Fibroblast of skin of abdomen (primary cell): ENCODE measurements around the gene RNF32.
"Not testable (repeated sequence)": the region's sequence is repeated elsewhere in the genome, so short reads cannot be mapped to it uniquely, and the experiment has no call there.

Source experiments
- DNase-seq: peaks from one replicate; pipeline ENCODE4 v3.0.0-alpha.2; 2013

The RNF32 gene

DNA sequence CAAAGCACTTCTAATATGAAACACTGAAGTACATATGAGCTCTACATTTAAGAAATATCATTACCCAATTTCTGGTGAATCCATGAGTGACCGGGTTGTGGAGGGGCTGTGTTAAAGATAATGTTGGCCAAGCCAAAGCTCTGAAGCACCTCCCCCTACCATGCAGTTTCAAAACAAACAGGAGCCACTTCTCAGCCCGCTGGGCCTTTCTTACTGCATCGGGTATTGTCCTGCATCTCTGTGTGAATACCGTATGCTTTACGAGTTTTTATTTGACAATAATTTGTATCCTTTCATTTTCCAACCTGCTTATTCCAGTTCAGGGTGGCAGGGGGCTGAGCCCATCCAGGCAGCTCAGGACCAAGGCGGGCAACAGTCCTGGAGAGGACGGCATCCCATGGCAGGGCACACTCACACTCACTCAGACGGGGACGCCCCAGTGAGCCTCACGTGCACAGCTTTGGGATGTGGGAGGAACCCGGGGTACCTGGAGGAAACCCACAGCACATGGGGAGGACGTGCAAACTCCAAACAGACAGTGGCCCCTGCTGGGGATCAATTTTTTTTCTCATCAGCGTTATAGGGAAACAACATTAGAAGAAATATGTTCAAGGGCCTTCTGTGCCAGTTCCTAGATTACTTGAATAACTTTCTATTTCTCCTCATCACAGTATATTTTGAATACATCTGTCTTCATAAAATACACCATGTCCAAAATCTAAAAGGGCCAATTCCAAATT is 1.9 kb downstream of the RNF32 start:
- no peak for DNase-seq

DNA sequence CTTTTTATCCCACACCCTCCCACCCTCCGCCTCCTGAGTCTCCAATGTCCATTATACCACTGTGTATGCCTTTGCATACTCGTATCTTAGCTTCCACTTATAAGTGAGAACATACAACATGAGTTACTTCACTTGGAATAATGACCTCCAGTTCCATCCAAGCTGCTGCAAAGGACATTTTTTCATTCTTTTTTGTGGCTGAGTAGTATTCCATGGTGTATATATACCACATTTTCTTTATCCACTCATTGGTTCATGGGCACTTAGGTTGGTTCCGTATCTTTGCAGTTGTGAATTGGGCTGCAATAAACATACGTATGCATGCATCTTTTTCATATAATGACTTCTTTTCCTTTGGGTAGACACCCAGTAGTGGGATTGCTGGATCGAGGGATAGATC is 6.8 kb downstream of the RNF32 start:
- not testable (repeated sequence) for DNase-seq

DNA sequence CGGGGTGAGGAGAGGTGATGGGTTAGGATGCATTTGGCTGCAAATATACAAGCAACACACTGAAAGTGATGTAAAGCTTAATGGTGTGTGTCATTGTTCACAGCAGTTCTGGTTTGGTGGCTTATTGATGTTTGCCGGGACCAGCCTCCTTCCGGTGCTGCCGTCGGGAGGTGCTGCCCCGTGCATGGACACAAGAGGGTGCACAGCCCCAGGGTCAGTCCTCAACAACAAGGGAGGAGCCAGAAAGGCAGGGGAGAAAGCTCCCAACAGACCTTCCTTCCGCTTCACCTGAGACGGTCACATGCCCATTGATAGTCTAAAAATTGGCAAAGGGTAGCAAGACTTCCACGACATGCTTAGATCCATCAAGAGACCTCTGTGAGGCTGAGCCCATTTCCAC is 9.5 kb downstream of the RNF32 start:
- DNase-seq = no peak

DNA sequence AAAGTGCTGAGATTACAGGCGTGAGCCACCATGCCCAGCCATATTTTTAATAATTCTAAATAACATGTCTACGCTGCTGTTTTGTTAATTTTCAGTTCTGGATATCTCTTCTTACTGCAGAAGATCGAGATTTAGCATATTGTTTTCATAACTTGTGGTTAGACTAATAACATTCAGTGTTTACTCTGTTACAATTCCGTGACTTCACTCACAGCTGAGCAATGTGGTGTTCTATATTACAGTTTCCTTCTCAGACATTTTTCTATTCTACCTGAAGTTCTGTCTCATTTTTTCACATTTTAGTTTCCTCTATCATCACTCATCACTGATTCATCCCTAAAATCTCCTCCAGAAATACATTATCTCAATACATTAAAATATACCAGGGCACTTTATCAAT is 10.9 kb downstream of the RNF32 start:
- no peak for DNase-seq

DNA sequence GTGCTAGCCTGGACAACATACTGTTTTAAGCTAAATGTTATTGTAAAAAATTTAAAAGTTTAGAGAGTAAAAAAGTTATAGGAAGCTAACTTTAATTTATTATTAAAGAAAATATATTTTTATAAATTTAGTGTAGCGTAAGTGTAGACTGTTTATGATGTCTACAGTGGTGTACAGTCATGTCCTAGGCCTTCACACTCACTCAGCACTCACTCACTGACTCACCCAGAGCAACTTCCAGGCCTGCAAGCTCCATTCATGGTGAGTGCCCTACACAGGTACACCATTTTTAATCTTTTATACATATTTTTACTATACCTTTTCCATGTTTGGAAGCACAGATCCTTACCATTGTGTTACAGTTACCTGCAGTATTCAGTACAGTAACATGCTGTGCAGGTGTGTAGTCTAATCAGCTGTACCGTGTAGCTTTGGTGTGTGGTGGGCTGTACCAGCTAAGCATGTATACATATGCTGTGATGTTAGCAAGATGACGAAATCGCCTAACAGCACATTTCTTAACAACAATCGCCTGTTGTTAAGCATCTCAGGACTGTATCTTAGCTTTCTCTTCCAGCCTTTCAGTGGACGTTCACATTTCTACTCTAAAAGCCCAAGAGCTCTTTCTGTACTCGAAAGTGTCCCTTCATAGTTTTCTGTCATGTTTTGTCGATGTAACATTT is 12.5 kb downstream of the RNF32 start:
- peak; percentile 10 for DNase-seq

DNA sequence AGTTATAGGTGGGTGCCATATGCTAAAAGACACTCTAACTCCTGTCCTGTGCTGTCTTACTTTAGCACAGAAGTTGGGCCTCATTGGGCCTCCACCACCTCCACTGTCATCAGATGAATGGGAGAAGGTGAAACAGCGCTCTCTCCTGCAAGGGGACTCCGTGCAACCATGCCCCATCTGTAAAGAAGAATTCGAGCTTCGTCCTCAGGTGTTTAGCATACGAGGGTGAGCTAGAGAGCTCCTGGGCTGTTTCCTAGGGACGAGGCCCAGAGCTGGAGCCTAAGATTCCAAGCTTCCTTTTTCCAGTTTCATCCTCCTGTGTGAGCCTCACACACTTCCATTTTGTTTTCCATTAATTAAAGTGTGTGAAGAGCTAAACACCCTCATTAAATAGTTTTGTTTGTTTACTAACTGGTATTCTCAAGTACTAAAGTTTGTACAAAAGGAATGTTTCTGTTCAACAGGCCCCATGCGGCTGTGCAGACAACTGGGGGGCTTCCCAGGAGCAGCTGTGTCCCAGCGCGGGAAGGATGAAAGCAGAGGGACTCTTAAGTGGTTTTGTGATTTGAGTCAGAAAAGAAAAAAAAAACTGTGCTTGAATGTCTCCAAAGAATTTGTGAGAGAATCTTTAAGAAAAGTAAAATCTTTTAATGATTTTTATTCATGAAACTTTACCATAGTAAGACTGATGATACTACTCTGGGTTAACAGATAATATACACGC is 14.1 kb downstream of the RNF32 start:
- DNase-seq = no peak

DNA sequence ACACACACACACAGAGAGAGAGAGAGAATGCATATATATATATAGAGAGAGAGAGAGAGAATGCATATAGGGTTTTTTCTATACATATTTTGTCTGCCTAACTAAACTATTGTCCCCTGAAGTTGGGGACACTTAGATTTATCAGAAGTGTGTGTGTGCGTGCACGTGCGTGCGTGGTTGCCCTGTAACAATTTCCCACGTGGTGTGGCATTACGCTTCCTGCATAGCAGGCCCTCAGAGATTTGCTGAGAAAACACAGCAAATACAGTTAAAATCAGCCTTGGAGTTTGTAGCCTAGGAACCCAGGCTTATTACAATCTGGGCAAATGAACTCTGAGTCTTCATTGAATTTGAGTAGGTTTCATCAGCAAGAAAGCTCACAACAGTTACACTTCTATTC is 14.7 kb downstream of the RNF32 start:
- no peak for DNase-seq

DNA sequence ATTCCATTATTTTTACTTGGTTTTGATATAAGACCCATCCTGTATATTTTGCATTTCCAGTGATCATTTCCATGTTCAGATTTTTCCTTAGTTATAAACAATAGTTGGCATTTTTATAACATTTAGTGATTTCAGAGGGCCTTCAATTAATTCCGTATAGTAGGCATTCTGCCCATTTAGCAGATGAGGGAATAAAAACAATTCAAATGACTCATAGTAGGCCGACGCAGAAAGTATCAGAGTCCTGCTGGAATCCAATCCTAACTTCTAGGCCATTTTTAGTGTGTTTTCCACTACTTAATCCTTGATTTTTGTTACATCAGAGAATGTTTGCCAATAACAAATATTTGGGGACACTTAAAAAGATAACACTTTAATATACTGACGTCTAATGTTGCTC is 15.4 kb downstream of the RNF32 start:
- DNase-seq = no peak

DNA sequence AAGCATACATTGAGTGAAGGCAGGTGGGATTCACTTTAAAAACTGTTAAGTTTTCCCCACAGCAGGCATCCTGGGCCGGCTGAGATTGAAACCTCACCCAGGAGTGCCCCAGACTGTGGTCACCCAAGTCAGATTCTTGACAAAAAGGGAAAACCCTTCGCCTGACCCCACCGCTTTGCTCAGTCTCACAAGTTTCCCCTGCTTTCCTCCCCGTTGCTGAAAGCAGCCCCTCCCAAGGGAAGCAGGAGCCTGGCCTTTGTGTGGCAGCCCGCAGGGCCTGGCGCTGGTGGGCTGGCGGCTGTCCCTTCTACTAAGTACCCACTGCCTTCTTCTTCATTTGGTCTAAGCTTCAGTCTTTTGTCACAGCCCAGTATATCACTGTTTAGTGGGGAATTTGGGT is 16.0 kb downstream of the RNF32 start:
- no peak for DNase-seq

DNA sequence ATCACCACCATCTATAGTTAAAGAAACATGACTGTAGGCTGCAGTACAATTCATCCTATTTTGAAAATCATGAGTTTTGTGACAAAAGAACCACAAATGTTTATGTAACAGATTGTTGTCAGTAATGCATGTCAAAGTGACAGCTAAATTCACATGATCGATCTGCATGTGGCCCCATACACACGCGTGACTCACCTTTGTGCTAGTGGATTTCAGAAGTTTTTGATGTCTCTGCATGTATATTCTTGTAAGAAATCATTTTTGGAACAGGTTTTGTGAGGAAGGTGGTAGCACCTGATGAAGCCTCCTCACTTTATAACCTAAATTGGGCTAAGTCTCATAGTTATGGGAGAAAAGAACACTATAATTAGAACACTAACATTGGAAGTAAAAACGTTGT is 17.1 kb downstream of the RNF32 start:
- DNase-seq = no peak

DNA sequence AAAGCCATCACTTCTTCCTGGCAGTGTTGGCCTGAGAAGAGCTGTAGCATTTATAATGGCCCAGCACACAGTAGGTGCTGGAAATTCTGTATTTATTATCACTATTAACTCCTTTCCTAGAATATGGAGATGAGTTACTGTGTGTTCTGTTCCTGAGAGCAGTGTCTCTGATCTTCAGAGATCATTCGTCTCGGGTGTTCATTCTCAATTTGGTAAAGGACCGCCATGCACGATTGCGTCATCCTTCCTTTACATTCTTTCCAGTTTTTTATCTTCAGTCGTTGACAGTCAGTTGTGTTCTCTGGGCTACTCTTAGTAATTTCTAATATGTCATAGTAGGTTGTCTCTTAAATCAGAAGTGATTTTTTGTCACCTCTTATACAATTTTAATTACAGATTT is 18.6 kb downstream of the RNF32 start:
- DNase-seq = no peak

DNA sequence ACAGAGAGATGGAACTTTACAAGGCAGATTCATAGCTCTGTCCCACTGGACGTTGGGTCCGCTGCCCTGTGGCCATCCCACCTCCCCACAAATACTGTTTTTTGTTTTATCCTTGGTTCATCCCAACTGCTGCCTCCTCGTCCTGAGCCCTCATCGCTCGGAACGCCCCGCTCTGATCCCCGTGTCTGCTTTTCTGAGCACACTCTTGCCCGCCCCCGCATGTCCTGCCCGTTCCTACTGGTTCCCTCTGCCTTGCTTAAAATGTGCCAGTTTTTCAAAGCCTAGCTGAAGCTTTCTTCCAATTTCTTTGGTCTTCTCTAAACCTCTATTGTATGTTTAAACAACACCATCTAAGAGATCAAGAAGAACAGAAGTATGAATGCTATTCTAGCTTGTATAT is 19.4 kb downstream of the RNF32 start:
- no peak for DNase-seq

DNA sequence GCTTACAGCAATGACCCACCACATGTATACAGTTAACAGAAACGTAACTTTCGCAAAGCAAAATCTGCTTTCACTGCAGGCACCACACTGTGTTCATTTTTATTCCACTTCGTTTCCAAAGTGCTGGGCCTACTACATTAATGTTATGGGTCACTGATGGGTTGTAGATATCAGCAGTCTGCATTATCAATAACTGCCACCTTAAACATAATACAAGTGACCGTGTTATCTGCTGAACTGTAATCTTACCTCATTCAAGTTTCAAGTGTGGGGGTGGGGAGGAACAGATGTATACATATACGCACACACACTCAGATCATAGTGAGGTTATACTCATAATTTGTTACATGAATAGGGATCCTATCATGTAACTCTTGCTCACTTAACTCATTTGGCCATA is 21.1 kb downstream of the RNF32 start:
- no peak for DNase-seq

DNA sequence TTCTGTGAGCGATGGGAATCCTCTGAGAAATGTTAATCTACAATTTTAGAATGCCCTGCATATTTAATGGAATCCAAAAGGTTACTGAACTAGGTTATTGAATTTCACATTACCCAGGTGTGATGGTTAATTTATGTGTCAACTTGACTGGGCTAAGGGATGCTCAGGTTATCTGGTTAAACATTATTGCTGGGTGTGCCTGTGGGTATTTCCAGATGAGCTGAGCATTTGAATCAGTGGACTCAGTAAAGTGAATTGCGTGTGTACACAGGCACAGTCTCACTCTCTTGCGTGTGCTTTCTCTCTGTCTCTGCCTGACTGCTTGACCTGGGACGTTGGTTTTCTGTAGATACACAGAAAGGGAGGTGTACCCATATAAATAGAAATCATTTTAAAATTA is 21.7 kb downstream of the RNF32 start:
- DNase-seq = no peak

DNA sequence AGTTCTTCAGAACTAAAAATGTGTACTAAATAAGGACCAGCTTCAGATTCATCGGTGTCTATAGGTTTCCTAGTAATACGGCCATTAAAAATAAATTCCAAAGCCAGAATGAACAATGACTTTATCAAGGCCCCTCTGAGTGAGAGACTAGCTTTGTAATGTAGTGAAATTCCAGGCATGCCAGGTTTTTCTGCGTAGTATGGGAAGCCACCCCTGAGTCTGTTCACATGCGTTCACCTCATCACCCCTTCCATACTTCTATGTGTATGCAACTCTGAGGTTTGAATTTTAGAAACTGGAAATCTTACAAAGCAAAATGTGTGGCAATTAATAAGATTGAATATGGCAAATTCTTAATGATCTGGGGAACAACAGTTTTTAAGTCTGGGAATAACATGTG is 24.5 kb downstream of the RNF32 start:
- DNase-seq = no peak

DNA sequence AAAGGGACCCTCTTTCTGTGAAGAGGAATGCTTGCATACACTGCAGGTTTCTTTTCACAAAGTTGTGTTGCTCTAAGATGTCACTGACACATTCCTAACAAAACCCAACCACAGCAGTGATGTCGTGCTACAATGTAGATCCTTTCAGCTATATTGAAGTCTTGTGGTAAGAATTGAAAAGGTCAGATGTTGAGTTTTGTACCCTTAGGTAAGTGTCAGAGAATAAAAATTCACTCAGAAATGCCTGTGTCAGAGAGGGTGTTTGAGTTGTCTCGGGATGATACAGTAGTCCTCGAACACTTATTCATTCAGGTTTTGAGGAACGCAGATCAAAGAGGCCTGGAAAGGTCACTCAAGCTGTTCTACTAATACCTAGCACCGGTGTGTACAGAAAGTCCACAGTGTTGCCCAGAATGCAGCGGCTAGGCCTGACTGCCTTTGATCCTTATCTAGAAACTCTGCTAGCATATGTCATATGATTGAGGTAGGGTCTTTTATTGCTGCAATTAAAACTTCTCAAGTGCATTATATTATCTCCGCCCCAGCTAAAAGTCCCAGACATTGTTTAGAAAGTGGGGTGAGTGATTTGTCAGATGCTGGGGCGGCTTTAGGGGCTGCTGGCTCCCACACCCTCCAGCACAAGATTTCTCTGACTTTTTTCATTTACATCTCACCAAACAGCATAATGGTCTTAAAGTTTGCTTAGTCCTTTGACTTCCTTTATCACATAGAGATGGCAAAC is 26.0 kb downstream of the RNF32 start:
- no peak for DNase-seq

DNA sequence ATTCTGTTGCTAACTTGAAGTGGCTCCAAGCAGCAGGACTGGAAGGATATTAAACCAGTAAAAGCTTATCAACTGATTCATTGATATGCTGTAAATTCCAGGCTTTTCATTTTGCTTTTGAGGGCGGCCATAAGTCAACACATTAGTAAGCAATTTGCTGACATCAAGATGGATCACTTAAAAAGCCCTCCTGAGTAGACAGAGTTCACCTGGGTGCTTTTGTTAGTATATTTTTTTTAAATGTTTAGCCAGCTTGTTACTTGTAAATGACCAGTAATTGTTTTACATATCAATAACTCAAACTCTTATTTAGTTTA is 26.5 kb downstream of the RNF32 start:
- no peak for DNase-seq

DNA sequence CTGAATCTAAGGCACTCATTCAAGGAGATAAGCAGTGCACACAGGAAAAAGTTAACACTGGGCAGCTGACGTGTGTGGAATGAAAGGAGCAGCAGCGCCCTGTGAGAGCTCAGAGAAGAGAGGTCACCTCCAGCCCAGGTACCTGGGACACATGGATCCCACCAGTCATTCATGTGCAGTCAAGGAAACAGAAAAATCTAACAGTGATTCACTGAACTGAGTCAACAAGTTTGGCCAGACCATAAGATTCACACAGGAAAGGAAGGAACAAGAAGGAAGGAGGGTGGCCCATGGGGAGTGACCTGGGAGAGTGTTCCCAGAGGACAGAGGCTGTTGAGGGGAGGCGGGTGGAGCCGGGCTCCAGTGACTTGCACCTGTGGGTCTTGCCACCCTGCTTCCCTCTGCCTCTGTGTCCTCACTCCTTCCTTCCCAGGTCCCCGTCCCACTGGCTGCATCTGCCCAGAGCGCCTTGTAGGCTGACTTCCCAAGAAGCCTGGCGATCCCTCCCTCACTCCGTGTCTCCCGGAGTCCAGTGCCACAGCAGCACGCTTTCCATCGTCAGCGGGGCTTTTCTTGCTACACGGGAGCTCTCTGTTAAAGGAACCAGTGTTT is 27.7 kb downstream of the RNF32 start:
- no peak for DNase-seq

DNA sequence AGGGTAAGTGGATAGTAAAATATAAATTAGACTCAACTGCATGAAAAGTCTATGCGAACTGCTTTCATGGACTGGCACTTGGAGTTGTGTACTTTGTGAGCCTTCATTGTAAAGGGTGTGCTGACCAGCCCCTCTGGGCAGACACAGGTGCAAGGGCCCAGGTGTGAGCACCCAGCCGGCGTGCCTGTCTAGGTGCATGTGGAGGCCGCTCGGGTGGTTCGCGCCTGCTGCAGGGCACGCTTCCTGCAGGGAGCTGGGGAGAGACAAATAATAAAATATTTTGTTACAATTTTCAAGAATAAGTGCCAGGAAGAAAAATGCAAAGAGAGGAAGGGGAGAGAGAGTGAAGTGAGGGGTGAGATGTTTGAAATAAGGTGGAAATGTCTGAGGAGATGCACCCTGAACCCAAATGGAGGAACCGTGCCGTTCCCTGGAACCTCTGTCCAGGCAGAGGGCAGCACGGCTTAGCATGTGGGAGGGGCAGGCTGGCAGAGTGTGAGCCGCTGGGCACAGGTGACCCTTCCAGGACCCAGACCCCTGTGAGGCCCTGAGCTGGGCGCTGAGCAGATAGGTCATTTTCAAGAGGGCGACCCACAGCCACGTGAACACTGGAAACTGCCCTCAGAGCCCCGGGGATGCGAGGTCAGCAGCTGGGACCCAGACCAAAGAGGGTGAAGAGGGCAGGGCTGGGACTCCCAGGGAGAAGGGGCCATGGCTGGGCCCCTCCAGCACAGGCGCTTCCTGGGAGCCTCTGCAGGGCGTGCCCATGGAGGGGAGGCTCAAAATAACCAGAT is 28.7 kb downstream of the RNF32 start:
- DNase-seq = no peak

DNA sequence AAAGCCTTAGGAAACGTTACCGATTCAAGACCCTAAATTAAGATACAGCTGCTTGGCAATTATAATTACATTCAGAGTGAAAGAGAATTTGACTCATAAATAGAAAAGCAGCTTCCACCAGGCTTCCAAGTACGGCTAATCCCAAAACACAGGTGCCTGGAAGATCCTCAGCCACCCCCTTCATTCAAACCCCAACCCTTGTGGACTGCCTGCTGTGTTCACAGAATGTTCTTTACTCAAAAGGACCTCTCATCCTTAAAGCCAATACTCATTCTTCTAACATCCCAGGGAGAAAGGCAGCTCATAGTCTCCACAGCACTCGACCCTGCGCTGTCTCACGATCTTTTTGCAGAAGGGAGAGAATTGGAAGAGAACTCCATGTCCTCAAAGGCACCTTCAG is 32.9 kb downstream of the RNF32 start:
- DNase-seq = no peak

DNA sequence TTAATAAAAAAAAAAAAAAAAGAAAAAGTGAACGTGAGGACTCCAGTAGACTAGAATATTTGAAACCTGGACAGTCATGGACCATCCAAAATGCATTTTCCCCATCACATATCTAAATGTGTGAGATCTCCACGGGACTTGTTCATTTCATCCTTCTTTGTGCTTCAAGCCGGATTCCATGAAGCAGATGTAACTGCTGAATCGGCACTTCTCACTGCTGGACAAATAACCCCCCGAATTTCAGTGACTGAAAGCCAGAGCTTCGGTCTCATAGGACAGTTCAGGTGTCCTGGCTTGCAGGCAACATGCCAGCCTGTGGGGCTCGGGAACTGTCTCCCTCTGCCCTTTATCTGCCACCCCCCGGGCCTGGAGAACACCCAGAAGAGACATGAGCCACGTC is 33.3 kb downstream of the RNF32 start:
- DNase-seq = no peak

DNA sequence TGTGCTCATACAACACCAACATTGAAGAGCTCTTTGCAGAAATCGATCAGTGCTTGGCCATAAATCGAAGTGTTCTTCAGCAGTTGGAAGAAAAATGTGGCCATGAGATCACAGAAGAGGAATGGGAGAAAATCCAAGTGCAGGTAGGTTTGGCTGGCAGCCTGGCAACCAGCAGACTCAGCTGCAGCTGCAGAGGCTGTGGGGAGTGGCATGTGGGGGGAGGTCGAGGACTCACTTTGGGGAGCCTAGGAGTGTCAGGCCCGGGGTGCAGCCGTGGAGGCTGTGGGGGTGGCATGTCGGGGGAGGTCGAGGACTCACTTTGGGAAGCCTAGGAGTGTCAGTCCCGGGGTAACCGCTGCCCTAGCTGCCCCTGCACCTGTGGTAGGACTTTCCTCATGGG is 35.1 kb downstream of the RNF32 start:
- no peak for DNase-seq
